Ascending aorta (tissue), 2 donors: Measurements from ENCODE around the gene CISTR. TPM values are rescaled to one million over a fixed set of nuclear protein-coding genes. Genes with fewer than 3 reads are reported as not detected.

ENCODE experiments used
- DNase-seq, 2 donors: peaks; one replicate each; pipeline ENCODE4 v3.0.0-alpha.2; 2019; ENCODE audit warnings: low spot score in 2 of 2
- H3K27ac ChIP-seq, 2 donors: fragments of 200-600 bp; sonication (generic); one replicate each; pipeline ENCODE4 v1.5.1; 2016 to 2017; ENCODE audit warnings: mild to moderate bottlenecking in 1 of 2
- H3K27me3 ChIP-seq: fragments of 200-600 bp; sonication (generic); one replicate; pipeline ENCODE4 v1.5.1; 2017
- H3K36me3 ChIP-seq, 2 donors: fragments of 200-600 bp; sonication (generic); one replicate each; pipeline ENCODE4 v1.5.1; 2016
- H3K4me1 ChIP-seq, 2 donors: fragments of 200-600 bp; sonication (generic); one replicate each; pipeline ENCODE4 v1.5.1; 2016 to 2017; ENCODE audit warnings: mild to moderate bottlenecking in 1 of 2
- H3K4me3 ChIP-seq, 2 donors: fragments of 200-600 bp; sonication (generic); one replicate each; pipeline ENCODE4 v1.5.1; 2016 to 2017; ENCODE audit warnings: mild to moderate bottlenecking in 1 of 2
- H3K9me3 ChIP-seq, 2 donors: fragments of 200-600 bp; sonication (generic); one replicate each; pipeline ENCODE4 v1.5.1; 2016
- CTCF ChIP-seq, 3 experiments: fragments of 200-600 bp in 2 of 3; fragments of 450-650 bp in 1 of 3; sonication (generic) in 2 of 3; IDR thresholded peaks; one replicate each; pipeline ENCODE4 v1.5.1; 2016 to 2019; ENCODE audit warnings: antibody characterized with exemption in 3 of 3, mild to moderate bottlenecking in 1 of 3, moderate library complexity in 1 of 3
- intact Hi-C: fragments of 100-400 bp; cut with DNase I; formaldehyde crosslinking; loops from one replicate; pipeline ENCODE4 v1.15.1; 2023
- total RNA-seq: library from RNA; depleted of rRNA; stranded (reverse); fragments of >200 nt; gene quantifications from one replicate; pipeline ENCODE4 v1.1.0, GENCODE V29; 2016

The CISTR gene
- total RNA-seq, 1 donor from 2014 or later = not detected

- intact Hi-C loops = no loop called here
- Histone ChIP-seq H3K9me3 (no peaks in the 10 kb centered on the region), H3K36me3 (no peaks in the 10 kb centered on the region), H3K4me3 (no peak overlapping the region), H3K27ac (no peak overlapping the region), H3K27me3 (no peaks in the 10 kb centered on the region), H3K4me1 (peaks cover 0 to 18% of the 10 kb centered on the region in 2 donors)
- TF ChIP-seq CTCF (IDR thresholded peaks at IDR 0.05) = no peak
- DNase-seq = no peak
These were observed 14.5 kb downstream of the CISTR start for GRCh38 chr12:53737093-53737808.

GRCh38 chr12:53736592-53736991 is 15.2 kb downstream of the CISTR start:
- no peak for DNase-seq
- H3K4me1 ChIP-seq = peaks cover 0 to 18% of the 10 kb centered on the region in 2 donors
- H3K27me3 ChIP-seq = no peaks in the 10 kb centered on the region
- no peaks in the 10 kb centered on the region for H3K36me3 ChIP-seq
- TF ChIP-seq CTCF (IDR thresholded peaks at IDR 0.05) = no peak
- H3K4me3 ChIP-seq = no peak overlapping the region
- intact Hi-C loops = no loop called here
- H3K9me3 ChIP-seq = no peaks in the 10 kb centered on the region
- no peak overlapping the region for H3K27ac ChIP-seq

GRCh38 chr12:53735556-53735955 is 16.2 kb downstream of the CISTR start:
- TF ChIP-seq CTCF (IDR thresholded peaks at IDR 0.05) = no peak
- Histone ChIP-seq H3K36me3 (no peaks in the 10 kb centered on the region), H3K4me3 (no peak overlapping the region), H3K4me1 (peaks cover 0 to 18% of the 10 kb centered on the region in 2 donors), H3K27me3 (no peaks in the 10 kb centered on the region), H3K9me3 (no peaks in the 10 kb centered on the region), H3K27ac (peak overlapping the region; percentile 44 to 50)
- intact Hi-C loops = no loop called here
- no peak for DNase-seq

GRCh38 chr12:53734425-53734824 is 17.4 kb downstream of the CISTR start:
- no peak for TF ChIP-seq CTCF (IDR thresholded peaks at IDR 0.05)
- Histone ChIP-seq H3K9me3 (no peaks in the 10 kb centered on the region), H3K27ac (peak overlapping the region in 1 of 2 donors; percentile 52), H3K36me3 (no peaks in the 10 kb centered on the region), H3K27me3 (no peaks in the 10 kb centered on the region), H3K4me3 (no peak overlapping the region), H3K4me1 (peaks cover 0 to 16% of the 10 kb centered on the region in 2 donors)
- intact Hi-C loops = no loop called here
- DNase-seq = no peak

- peaks cover 0 to 18% of the 10 kb centered on the region in 2 donors for H3K4me1 ChIP-seq
- H3K9me3 ChIP-seq = no peaks in the 10 kb centered on the region
- intact Hi-C loops = no loop called here
- TF ChIP-seq CTCF (IDR thresholded peaks at IDR 0.05) = no peak
- no peaks in the 10 kb centered on the region for H3K36me3 ChIP-seq
- peak overlapping the region; percentile 31 to 52 for H3K27ac ChIP-seq
- no peak for DNase-seq
- no peak overlapping the region for H3K4me3 ChIP-seq
- H3K27me3 ChIP-seq = no peaks in the 10 kb centered on the region
These were observed 18.0 kb downstream of the CISTR start for GRCh38 chr12:53733807-53734200.
